G401.6 (cell line): Measurements from ENCODE around the gene ADAMTS7.
"Not testable (repeated sequence)": the region's sequence is repeated elsewhere in the genome, so short reads cannot be mapped to it uniquely, and the experiment has no call there.

Source experiments
- FAIRE-seq: peaks from 2 replicates; lab custom pipeline; 2012; peaks lifted over from hg19 to GRCh38; lab: Jason Lieb, UNC

The ADAMTS7 gene, protein sequence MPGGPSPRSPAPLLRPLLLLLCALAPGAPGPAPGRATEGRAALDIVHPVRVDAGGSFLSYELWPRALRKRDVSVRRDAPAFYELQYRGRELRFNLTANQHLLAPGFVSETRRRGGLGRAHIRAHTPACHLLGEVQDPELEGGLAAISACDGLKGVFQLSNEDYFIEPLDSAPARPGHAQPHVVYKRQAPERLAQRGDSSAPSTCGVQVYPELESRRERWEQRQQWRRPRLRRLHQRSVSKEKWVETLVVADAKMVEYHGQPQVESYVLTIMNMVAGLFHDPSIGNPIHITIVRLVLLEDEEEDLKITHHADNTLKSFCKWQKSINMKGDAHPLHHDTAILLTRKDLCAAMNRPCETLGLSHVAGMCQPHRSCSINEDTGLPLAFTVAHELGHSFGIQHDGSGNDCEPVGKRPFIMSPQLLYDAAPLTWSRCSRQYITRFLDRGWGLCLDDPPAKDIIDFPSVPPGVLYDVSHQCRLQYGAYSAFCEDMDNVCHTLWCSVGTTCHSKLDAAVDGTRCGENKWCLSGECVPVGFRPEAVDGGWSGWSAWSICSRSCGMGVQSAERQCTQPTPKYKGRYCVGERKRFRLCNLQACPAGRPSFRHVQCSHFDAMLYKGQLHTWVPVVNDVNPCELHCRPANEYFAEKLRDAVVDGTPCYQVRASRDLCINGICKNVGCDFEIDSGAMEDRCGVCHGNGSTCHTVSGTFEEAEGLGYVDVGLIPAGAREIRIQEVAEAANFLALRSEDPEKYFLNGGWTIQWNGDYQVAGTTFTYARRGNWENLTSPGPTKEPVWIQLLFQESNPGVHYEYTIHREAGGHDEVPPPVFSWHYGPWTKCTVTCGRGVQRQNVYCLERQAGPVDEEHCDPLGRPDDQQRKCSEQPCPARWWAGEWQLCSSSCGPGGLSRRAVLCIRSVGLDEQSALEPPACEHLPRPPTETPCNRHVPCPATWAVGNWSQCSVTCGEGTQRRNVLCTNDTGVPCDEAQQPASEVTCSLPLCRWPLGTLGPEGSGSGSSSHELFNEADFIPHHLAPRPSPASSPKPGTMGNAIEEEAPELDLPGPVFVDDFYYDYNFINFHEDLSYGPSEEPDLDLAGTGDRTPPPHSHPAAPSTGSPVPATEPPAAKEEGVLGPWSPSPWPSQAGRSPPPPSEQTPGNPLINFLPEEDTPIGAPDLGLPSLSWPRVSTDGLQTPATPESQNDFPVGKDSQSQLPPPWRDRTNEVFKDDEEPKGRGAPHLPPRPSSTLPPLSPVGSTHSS (N-terminal part only)

DNA sequence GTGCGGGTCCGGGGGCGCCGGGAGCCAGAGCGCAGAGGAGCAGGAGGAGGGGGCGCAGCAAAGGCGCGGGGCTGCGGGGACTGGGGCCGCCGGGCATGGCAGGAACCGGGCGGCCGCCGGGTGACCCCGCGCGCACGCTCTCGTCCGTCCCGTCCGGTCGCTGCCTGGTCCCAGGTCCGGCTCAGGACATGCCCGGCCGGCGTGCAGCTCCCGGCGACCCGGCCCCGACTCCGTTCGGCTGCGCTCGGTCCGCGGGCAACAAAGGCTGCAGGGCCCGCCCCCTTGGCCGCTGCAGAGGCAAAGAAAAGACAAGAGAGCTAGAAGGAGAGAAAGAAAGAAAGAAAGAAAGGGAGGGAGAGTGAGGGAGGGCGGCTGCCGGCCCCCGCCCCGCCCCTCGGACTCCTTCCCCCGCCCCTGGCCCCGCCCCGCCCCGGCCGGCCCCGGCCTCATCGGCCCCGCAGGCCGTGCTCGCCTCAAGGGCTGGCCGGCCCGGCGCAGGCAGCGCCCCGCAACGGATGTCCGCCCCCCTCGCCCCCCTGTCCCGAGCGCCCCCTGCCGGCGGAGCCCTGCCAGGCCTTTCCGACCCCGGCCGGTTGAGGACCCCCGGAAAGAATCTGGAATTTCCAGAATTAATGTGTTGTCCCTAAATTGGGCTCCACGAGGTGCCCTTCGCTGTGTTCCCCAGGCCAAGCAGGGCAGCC, at the start of gene ADAMTS7:
Gene ADAMTS7, minus strand, starts transcription at position 341 of the 701 bp plus-strand sequence. Its CDS starts 244 bp downstream, at position 97.
- no peak for FAIRE-seq

DNA sequence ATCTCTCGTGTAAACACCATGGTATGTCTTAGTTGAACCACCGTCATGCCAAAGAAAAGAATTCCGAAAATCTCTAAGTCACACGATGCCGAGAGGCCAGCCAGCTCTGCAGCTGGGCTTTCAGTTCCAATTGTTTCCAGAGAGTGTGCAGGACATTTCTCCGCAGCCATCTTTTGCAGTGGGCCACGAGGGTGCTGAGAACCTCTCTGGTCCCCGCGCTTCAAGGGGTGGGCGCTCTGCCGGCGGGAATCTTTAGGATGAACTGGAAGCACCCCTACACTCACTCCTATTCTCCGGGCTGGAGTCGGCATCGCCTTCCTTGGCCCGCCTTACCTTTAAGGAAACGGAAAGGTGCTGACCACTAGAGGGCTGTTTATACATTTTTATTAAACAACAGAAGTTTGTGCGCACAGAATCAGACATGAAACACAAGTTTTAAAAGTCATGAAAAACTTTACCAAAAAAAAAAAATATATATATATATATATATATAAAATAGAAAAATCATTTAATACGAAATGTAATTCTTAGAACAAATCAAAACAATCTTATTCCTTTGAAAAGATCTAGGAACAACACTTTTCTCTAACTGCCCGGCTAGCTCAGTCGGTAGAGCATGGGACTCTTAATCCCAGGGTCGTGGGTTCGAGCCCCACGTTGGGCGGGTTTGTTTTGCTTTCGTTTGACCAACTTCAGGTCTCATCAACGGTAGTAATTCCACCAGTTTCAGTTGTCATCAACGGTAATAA, 48.9 kb upstream of the ADAMTS7 start:
- peak; percentile 91 for FAIRE-seq

DNA sequence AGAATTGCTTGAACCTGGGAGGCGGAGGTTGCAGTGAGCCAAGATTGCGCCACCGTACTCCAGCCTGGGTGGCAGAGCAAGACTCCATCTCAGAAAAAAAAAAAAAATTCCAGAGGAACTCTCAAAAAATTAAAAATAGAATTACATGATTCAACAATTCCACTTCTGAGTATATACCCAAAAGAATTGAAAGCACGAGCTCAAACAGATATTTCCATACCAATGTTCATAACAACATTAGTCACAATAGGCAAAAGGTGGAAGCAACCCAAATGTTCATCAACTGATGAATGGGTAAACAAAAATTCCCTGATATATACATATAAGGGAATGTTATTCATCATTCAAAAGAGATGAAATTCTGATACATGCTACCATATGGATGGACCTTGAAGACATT, 44.5 kb upstream of the ADAMTS7 start:
- FAIRE-seq, result no peak

DNA sequence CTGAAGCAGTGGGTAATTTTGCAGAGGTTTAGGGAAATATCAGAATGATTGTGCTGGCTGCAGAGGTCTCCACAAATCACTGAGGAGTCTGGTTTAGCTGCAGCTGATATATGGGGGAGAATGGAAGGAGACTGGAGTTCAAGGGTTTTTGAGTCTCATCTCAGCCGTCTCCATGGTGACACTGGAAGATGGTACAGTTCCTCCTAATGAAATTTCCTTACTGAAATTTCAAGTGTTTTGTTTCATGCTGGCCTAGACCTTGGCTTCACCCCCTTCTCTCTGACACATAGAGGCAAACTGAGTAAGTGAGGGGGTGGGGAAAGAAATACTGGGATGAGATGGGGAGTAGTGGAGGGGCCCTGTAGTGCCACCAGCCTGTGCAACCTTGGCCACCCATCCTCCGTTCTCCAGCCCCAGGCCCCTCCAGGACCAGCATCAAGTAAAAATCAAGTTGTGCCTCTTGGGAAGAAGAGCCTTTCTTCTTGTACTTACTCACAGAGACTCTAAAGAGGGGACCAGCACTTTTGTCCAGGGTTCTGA, 43.6 kb upstream of the ADAMTS7 start:
- no peak for FAIRE-seq

DNA sequence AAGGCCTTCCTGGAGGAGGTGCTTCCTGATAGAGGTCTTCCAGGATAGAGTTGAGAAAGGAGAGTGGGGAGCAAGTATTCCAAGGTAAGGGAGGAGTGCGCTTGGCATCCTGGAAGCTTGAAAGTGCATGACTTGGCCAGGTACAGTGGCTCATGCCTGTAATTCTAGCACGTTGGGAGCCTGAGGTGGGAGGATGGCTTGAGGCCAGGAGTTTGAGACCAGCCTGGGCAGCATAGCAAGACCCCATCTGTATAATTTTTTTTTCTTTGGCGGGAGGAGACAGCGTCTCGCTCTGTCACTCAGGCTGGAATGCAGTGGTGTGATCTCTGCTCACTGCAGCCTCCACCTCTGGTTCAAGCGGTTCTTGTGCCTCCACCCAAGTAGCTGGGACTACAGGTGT, 42.2 kb upstream of the ADAMTS7 start:
- FAIRE-seq, result no peak

DNA sequence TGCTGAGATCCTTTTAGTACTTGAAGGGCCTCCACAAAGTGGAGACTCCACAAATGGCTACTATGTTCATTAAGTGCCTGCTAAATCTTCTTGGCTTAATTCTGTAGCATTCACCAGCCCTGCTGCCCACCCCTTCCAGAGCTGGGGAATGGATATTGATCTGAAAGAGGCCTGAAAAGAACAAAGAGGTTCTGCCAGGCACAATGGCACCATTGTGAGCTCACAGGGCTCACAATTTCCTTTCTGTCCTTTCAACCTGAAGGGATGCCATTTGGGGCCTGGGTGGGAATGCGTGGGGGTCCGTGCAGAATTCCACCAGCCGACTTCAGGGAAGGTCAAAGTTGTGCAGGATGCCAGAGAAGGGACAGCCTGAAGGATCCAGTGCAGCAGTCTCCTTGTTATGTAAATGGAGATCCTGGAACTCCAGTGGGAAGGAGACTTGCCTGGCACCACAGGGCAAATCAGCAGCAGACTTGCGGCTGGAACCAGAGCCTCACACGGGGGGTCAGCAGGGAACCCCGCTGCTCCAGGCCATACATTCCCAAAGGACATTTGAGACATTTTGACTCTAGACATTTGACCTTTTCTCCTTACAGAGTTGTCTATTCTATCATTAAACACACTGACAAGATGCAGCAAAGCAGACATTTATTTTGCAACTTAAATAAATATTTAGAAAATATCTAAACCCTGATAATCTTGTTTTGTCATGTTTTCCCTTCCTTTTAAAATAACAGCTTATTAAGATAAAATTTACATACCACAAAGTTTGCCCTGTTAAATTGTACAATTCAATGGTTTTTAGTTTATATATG, 39.9 kb upstream of the ADAMTS7 start:
- no peak for FAIRE-seq

DNA sequence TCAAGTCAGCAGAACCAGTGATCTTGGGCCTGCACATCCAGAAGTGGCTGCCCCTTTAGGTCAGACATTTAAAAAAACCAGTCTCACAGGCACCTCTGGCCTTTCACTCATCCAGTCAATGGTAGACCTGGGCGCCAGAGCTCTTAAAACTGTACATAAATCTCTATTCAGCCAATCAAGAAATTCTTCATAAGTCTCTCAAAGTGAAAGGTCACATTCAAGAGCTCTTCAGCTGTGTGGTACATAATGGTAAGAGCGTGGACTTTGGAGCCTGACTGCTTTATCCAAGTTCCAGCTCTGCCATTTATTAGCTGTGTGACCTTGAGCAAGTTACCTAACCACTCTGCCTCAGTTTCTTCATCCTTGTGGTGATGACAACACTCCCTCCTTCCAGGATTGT, 39.1 kb upstream of the ADAMTS7 start:
- no peak for FAIRE-seq

DNA sequence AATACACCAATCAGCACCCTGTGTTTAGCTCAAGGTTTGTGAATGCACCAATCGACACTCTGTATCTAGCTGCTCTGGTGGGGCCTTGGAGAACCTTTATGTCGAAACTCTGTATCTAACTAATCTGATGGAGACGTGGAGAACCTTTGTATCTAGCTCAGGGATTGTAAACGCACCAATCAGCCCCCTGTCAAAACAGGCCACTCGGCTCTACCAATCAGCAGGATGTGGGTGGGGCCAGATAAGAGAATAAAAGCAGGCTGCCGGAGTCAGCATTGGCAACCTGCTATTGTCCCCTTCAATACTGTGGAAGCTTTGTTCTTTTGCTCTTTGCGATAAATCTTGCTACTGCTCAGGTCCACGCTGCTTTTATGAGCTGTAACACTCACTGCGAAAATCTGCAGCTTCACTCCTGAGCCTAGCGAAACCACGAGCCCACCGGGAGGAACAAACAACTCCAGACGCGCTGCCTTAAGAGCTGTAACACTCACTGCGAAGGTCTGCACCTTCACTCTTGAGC, 36.2 kb upstream of the ADAMTS7 start:
- FAIRE-seq, result not testable (repeated sequence)

DNA sequence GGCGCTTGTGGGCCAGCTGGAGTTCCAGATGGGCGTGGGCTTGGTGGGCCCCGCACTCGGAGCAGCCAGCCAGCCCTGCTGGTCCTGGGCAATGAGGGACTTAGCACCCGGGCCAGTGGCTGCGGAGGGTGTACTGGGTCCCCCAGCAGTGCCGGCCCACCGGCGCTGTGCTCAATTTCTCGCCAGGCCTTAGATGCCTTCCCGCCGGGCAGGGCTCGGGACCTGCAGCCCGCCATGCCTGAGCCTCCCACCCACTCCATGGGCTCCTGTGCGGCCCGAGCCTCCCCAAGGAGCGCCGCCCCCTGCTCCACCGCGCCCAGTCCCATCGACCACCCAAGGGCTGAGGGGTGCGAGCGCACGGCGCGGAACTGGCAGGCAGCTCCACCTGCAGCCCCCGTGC, 35.6 kb upstream of the ADAMTS7 start:
- not testable (repeated sequence) for FAIRE-seq

DNA sequence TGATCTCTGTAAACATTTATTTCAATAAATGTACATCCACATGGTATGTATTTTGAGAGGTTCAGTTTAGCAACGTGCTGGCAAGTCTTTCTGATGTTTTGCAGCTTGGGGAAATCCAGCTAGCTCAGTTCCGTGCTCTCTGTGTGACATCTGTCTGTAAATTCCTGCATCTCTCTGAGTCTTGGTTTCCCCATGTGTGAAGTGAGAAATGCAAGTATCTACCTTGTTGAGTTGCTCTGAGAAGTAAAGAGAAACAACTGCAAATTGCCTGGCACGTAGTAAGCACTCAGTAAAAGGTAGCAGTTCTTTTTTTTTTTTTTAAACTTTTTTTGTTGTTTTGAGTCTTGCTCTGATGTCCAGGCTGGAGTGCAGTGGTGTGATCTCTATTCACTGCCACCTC, 31.3 kb upstream of the ADAMTS7 start:
- no peak for FAIRE-seq

DNA sequence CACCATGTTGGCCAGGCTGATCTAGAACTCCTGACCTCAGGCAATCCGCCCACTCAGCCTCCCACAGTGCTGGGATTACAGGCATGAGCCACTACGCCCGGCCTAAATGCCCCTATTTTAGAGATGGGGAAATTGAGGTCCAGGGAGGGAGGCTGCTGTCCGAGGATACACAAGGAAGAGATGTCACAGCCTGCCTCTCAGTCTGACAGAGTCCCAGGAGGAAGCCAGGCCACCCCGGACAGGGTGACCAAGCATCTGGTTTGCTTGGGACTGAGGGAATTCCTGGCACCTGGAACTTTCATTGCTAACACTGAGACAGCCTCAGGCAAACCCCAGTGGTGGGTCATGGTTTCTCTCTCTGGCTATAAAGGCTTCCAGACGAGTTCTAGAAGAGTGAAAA, 30.6 kb upstream of the ADAMTS7 start:
- no peak for FAIRE-seq

DNA sequence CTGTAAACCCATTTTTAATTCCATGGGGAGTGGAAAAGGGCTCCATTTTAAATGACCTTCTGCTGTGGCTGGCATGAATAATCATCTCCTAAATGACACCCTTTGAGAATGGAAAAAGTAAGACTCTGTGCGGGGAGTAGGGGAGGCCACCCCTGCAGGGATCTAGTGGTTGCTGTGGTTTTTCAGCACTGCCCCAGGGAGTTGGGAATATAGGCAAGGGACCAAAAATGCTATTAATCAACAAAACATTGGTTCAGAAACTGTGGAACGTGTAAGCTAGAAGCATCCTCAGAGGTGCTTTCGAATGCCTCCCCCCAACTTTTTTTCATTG, 30.1 kb upstream of the ADAMTS7 start:
- FAIRE-seq, result no peak

DNA sequence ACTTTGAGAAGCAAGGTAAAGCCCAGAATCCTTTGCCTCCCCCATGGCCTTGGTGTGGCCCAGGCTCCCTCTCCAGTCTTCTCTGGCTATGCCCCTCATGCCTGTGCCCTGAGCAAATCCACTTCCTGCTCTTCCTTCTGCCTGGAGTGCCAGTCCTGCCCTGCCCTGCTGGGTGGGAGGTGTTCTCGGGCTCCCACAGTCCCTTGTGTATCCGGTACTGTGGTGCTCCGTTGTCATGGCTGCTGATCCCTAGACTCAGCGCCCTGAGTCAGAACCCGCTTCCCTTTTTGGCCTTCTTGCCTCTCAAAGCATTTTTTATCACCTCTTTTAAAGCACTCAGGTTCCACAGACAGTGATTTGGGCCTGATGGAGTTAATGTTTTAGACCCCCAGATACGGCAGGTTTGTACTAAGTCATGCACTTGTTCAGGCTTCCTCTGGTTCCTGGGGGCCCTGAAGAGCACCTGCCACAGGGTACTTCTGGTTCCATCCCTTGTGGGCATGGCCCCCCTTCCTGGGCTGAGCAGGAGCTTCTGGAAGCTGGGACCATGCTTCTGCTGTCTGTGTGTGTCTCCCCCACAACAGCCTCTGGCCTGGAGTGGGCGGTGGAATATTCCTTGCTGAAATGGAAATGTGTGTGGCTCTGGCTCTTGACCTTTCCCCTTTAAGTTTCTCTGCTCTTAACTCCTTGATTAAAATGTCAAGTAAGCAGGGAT, 29.6 kb upstream of the ADAMTS7 start:
- FAIRE-seq, result no peak

DNA sequence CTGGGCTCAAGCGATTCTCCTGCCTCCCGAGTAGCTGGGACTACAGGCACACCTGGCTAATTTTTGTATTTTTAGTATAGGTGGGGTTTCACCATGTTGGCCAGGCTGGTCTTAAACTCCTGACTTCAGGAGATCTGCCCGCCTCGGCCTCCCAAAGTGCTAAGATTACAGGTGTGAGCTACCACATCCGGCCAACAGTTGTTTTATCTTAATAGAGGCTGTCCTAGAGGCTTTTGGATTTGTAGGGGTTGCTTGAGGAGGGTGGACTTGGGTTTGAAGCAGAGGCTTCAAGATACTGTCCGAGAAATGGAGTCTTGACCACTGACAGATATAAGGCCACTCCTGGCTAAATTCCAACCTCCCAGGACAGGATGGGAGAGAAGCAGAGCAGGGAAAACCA, 27.9 kb upstream of the ADAMTS7 start:
- not testable (repeated sequence) for FAIRE-seq

DNA sequence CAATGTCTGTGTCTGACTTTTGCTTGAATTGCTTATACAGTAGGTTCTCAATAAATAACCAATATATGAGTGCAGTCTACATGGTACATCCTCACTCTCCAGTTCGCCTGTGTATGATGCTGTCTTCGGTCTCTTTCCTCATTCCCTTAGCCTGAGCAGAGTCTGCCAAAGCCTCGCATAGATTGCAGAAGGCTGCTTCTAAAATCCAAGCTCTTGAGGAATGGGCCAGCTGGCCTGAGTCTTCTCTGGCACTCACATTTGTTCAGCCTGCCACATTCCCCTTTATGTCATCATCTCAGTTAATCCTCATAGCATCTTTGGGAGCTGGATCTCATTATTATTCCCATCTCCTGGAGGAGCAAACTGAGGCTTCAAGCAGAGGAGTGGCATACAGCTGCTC, 27.2 kb upstream of the ADAMTS7 start:
- FAIRE-seq, result no peak

DNA sequence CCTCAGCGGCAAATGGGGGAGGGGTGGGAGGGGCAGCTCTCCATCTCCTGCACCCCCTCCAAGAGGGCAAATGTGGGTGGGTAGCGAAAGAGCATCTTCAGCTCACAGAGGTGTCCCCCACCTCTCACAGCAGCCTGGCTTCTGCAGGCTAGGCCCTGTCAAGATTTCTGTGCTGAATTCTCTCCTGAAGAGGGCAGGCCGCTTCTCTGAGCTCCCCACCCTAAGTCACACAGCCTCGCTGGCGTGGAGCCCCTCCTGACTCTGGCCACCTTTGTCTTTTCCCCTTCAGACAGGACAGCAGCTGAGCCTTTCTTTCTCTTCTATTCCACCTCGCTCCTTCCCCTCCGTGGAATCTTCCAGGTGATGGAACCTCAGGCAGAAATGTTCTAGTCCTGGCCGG, 26.3 kb upstream of the ADAMTS7 start:
- no peak for FAIRE-seq

DNA sequence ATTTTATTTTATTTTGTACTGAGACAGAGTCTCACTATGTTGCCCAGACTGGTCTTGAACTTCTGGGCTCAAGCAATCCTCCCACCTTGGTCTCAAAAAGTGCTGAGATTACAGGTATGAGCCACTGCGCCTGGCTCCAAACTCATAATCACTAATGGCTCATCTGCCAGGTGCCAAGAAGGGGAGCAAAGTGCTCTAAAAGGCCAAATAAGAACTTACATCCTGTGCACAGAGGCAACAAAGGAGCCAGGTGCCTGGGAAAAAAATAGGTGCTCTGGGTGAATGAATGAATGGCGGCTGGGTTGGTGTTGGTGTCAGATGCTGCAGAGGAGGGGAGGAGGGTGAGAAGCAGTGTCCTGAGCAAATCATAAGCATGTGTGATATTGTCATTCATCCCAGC, 25.9 kb upstream of the ADAMTS7 start:
- no peak for FAIRE-seq

DNA sequence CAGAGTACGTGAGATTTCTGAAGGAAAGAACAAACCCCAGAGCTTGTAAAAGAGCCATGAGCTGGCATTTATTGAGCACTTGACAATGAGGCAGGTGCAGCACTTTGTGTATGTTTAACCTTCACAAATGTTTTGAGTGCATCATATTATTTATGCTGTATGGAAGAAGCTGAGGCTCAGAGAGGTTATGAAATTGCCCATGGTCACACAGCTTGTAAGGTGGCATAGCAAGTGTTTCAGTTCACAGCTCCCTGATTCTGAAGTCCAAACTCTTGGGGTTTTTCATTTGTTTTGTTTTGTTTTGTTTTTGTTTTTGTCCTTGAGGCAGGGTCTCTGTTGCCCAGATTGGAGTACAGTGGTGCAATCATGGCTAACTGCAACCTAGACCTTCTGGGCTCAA, 25.1 kb upstream of the ADAMTS7 start:
- FAIRE-seq, result no peak
